Measurements from ENCODE around the gene SLC7A7.
A peak's percentile ranks its signal among the peaks of the same experiment; 100 is the strongest.

The SLC7A7 gene

DNA sequence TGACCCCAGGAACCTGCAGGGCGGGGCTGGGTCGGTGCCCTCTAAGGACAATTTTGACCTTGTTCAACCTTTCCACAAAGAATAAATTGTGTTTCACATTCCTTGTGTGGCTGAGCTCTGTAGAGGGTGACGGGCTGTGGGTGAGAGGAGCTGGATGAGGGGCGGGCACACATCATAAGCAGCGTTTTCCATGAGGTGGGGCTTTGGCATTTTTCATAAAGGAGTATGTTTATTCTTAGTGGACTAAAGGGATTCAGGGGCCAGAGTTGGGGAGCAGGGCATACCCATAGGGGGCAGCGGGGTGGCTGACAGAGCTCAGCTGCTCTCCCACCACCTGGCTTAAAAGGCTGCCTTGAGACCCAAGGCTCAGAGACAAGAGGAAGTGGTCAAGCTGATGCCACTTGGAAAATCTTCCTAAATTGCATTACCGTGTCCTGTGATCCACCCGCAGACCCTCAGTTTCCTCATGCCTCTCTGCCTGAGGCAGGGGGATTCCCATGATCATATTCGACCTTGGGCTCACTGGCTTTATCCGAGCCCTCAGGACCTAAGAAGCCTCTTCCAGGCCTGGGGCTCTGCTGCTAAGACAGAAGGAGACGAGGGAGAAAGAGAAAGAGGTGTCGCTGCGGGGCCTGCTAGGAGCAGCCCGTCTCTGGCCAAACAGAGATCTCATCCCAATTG lies 32.6 kb upstream of the SLC7A7 start:
- DNase-seq = no peak
- H3K4me1 Mint-ChIP-seq (ENCODE audit: low read depth) = peaks cover 12% of the 10 kb centered on the region
- no peaks in the 10 kb centered on the region for H3K9me3 Mint-ChIP-seq
- H3K4me3 Mint-ChIP-seq = no peak overlapping the region
- H3K36me3 Mint-ChIP-seq (ENCODE audit: low read depth) = no peaks in the 10 kb centered on the region
- no peak overlapping the region for H3K27ac Mint-ChIP-seq
- peaks cover 37% of the 10 kb centered on the region for H3K27me3 Mint-ChIP-seq

- no peaks in the 10 kb centered on the region for H3K36me3 Mint-ChIP-seq (ENCODE audit: low read depth)
- H3K27me3 Mint-ChIP-seq = peaks cover 37% of the 10 kb centered on the region
- DNase-seq = no peak
- H3K27ac Mint-ChIP-seq = no peak overlapping the region
- peaks cover 11% of the 10 kb centered on the region for H3K4me1 Mint-ChIP-seq (ENCODE audit: low read depth)
- H3K9me3 Mint-ChIP-seq = no peaks in the 10 kb centered on the region
- no peak overlapping the region for H3K4me3 Mint-ChIP-seq
Measured at GRCh38 chr14:22846811-22847307, 31.6 kb upstream of the SLC7A7 start.

DNA sequence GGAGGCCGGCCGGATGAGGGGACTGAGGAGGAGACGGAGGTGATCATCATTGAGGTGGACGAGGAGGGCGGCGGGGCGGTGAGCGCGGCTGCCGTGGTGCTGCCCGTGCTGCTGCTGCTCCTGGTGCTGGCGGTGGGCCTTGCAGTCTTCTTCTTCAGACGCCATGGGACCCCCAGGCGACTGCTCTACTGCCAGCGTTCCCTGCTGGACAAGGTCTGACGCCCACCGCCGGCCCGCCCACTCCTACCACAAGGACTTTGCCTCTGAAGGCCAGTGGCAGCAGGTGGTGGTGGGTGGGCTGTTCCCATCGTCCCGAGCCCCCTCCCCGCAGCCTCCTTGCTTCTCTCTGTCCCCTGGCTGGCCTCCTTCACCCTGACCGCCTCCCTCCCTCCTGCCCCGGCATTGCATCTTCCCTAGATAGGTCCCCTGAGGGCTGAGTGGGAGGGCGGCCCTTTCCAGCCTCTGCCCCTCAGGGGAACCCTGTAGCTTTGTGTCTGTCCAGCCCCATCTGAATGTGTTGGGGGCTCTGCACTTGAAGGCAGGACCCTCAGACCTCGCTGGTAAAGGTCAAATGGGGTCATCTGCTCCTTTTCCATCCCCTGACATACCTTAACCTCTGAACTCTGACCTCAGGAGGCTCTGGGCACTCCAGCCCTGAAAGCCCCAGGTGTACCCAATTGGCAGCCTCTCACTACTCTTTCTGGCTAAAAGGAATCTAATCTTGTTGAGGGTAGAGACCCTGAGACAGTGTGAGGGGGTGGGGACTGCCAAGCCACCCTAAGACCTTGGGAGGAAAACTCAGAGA lies 30.8 kb upstream of the SLC7A7 start:
- no peak overlapping the region for H3K27ac Mint-ChIP-seq
- H3K4me1 Mint-ChIP-seq (ENCODE audit: low read depth) = peaks cover 4% of the 10 kb centered on the region
- H3K27me3 Mint-ChIP-seq = peaks cover 37% of the 10 kb centered on the region
- no peak overlapping the region for H3K4me3 Mint-ChIP-seq
- no peaks in the 10 kb centered on the region for H3K9me3 Mint-ChIP-seq
- no peaks in the 10 kb centered on the region for H3K36me3 Mint-ChIP-seq (ENCODE audit: low read depth)
- DNase-seq = no peak

- Mint-ChIP-seq H3K27ac (no peak overlapping the region), H3K4me1 (ENCODE audit: low read depth) (peaks cover 4% of the 10 kb centered on the region), H3K27me3 (peaks cover 39% of the 10 kb centered on the region), H3K36me3 (ENCODE audit: low read depth) (no peaks in the 10 kb centered on the region), H3K4me3 (no peak overlapping the region), H3K9me3 (no peaks in the 10 kb centered on the region)
- DNase-seq = no peak
Measured at GRCh38 chr14:22845103-22845394, 29.8 kb upstream of the SLC7A7 start.

DNA sequence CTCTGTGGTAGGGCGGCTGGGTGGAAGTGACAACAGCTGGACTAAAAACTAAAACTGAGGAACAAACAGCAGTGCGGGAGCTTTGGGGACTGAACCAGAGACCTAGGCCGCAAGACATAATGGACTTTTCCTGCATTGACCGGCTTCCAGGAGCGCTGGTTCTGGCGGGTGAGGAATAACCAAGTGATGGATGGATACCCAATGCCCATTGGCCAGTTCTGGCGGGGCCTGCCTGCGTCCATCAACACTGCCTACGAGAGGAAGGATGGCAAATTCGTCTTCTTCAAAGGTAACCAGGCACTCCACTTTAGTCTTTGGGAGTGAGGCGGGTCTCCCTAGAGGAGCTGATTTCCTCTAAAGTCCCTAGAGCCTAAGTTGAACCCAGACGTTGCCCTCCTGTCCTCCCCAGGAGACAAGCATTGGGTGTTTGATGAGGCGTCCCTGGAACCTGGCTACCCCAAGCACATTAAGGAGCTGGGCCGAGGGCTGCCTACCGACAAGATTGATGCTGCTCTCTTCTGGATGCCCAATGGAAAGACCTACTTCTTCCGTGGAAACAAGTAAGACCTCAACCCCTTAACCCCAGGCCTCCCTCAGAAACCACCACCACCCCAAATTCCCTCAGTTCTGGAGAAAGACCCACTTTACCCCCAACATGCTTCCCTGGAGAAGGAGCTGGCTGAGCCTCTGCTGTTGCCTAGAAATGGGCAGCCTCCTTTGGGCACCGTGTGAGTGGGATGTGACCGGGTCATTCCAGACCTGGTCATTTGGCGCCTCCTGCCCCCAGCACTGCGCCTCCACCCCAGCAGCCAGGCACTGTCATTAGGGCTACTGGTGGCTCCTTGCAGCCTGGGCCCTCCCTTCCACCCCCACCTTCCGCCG lies 29.2 kb upstream of the SLC7A7 start:
- peaks cover 4% of the 10 kb centered on the region for H3K4me1 Mint-ChIP-seq (ENCODE audit: low read depth)
- no peak overlapping the region for H3K4me3 Mint-ChIP-seq
- H3K27me3 Mint-ChIP-seq = peaks cover 42% of the 10 kb centered on the region
- DNase-seq = no peak
- no peak overlapping the region for H3K27ac Mint-ChIP-seq
- H3K36me3 Mint-ChIP-seq (ENCODE audit: low read depth) = no peaks in the 10 kb centered on the region
- no peaks in the 10 kb centered on the region for H3K9me3 Mint-ChIP-seq

DNA sequence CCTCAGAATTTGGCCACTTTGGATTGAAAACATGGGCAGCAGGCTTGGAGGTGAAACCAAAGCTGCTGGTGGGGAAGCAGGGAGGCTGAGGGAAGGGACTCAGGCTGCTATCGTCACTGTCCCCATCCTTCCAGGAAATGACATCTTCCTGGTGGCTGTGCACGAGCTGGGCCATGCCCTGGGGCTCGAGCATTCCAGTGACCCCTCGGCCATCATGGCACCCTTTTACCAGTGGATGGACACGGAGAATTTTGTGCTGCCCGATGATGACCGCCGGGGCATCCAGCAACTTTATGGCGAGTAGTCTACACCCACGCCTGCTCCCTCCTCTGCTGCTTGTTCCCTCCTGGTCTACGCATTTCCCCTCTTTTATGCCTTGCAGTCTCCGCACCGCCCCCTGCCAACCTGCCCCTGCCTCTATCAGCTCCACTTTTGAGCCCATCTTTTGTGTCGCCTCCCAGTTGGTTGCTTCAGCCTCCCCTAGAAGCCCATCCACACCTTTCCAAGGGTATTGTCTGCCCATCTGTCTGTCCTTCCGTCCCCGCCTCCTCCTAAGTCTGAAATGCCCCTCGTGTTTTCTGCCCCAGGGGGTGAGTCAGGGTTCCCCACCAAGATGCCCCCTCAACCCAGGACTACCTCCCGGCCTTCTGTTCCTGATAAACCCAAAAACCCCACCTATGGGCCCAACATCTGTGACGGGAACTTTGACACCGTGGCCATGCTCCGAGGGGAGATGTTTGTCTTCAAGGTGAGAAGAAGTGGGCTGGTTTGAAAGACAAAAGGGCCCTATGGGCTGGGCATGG lies 28.1 kb upstream of the SLC7A7 start:
- peaks cover 6% of the 10 kb centered on the region for H3K4me1 Mint-ChIP-seq (ENCODE audit: low read depth)
- H3K27ac Mint-ChIP-seq = no peak overlapping the region
- H3K36me3 Mint-ChIP-seq (ENCODE audit: low read depth) = no peaks in the 10 kb centered on the region
- H3K9me3 Mint-ChIP-seq = no peaks in the 10 kb centered on the region
- H3K4me3 Mint-ChIP-seq = no peak overlapping the region
- peaks cover 42% of the 10 kb centered on the region for H3K27me3 Mint-ChIP-seq
- DNase-seq = no peak

GRCh38 chr14:22842211-22843122 lies 27.2 kb upstream of the SLC7A7 start:
- DNase-seq = no peak
- Mint-ChIP-seq H3K27me3 (peaks cover 42% of the 10 kb centered on the region), H3K36me3 (ENCODE audit: low read depth) (no peaks in the 10 kb centered on the region), H3K9me3 (no peaks in the 10 kb centered on the region), H3K27ac (no peak overlapping the region), H3K4me3 (no peak overlapping the region), H3K4me1 (ENCODE audit: low read depth) (peaks cover 8% of the 10 kb centered on the region)

DNA sequence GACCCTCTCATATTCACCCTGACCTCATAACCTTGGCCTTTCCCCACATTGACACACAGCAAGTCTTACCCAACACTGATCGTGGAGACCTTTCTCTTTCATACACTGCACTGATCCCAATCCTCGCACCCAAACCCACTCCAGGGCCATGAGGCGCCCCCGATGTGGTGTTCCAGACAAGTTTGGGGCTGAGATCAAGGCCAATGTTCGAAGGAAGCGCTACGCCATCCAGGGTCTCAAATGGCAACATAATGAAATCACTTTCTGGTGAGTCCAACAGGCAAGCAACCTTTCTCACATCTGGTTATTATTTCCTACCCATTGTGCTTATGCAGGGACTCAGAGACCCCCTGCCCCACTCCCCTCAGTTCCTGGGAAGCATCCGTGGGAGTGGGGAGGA lies 26.5 kb upstream of the SLC7A7 start:
- Mint-ChIP-seq H3K4me1 (ENCODE audit: low read depth) (peaks cover 11% of the 10 kb centered on the region), H3K36me3 (ENCODE audit: low read depth) (no peaks in the 10 kb centered on the region), H3K27ac (no peak overlapping the region), H3K27me3 (peaks cover 45% of the 10 kb centered on the region), H3K4me3 (no peak overlapping the region), H3K9me3 (no peaks in the 10 kb centered on the region)
- no peak for DNase-seq

GRCh38 chr14:22841311-22841710 lies 26.1 kb upstream of the SLC7A7 start:
- no peak overlapping the region for H3K27ac Mint-ChIP-seq
- H3K4me3 Mint-ChIP-seq = no peak overlapping the region
- DNase-seq = no peak
- H3K36me3 Mint-ChIP-seq (ENCODE audit: low read depth) = peaks cover 2% of the 10 kb centered on the region
- H3K4me1 Mint-ChIP-seq (ENCODE audit: low read depth) = peaks cover 14% of the 10 kb centered on the region
- no peaks in the 10 kb centered on the region for H3K9me3 Mint-ChIP-seq
- H3K27me3 Mint-ChIP-seq = peaks cover 42% of the 10 kb centered on the region

DNA sequence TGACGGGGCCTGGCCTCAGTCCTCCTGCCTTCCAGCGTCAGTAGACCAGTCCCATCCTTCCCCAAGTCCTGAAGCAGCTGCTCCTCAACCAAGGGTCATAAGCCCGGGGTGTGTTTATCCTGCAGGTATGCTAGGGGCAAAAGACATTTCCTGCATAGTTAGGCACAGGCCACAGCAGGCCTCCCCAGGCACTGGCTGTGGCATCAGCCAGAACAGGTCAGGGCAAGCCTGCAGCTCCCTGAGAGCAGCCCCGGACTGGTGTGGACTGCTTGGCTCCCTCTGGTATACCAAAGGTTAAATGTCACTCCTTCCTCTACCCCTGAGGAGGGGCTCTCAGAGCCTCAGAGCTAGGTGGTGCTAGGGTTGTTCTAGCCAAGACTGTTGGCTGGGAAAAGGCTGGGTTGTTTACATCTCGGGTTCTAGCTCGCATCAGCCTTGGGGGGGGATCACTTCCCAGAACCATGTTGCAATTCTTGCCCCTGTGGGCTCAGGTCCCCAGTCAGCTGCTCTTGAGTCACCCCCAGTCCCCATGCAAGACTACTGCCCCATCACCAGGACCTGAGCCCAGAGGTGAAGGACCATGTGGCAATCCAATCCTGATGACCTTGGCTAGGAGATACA lies 24.0 kb upstream of the SLC7A7 start:
- Mint-ChIP-seq H3K4me1 (ENCODE audit: low read depth) (peaks cover 14% of the 10 kb centered on the region), H3K4me3 (no peak overlapping the region), H3K27me3 (peaks cover 28% of the 10 kb centered on the region), H3K9me3 (no peaks in the 10 kb centered on the region), H3K27ac (no peak overlapping the region), H3K36me3 (ENCODE audit: low read depth) (peaks cover 21% of the 10 kb centered on the region)
- DNase-seq = no peak

DNA sequence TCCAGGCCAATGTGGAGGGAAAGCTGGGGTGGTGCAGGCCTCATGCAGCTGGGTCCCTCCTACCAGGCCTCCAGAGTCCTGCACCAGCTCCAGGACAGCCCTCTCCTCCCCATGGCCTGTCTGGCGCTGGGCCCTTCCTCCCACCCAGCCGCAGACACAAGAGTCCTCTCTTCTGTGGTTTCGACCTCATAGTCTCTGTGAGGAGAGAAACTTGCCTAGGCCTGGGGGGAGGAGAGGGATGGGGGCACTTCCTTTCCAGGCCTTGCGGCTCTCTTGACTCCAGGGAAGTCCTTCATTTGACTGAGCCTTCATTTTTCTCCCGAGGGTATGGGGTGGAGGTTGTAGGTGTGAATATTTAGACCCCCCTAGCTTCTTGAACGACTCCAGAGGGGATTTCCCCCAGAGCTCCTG lies 23.4 kb upstream of the SLC7A7 start:
- Mint-ChIP-seq H3K4me3 (no peak overlapping the region), H3K27ac (no peak overlapping the region), H3K9me3 (no peaks in the 10 kb centered on the region)

DNA sequence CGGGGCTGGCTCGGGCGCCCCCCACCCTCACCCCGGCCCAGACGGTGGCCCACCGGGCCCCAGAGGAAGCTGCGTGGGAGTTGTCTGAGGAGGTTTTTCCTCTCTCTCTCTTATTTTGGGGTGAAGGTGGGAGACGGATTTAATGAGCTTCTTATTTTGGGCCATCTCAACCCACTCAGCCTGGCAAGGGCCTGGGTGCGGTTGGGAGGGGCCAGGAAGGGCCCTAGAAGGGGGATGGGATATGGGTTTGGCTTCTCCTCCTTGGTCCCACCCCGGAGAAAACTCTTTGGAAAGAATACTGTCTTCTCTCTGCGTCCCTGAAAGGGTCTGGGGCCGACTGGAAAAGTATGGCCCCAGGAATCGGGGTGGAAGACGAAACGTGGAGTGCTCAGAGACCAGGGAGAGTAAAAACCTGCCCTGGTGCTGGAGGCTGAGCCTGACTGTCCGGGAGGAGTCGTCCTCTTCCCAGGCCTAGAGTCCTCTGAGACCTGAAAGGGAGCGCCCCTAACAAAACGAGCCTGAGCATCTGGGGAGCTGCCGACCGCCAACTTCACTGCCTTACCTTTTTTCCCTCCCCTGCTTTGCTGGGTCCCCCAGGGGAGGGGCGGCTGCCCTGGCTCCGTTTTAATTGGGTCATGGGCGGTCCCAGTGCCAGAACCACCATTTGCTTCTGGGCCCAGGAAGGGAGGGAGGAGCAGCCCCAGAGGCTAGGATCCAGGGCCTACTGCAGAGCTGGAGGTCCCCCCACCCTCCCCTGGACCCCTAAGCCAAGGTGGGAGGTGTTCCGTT lies 22.7 kb upstream of the SLC7A7 start:
- Mint-ChIP-seq H3K27me3 (peaks cover 21% of the 10 kb centered on the region), H3K4me3 (peak overlapping the region; percentile 45), H3K36me3 (ENCODE audit: low read depth) (peaks cover 33% of the 10 kb centered on the region), H3K4me1 (ENCODE audit: low read depth) (peaks cover 14% of the 10 kb centered on the region), H3K27ac (no peak overlapping the region), H3K9me3 (no peaks in the 10 kb centered on the region)
- DNase-seq = no peak

More for the DNA sequence above, 23.4 kb upstream of the SLC7A7 start:
- peaks cover 25% of the 10 kb centered on the region for H3K27me3 Mint-ChIP-seq
- H3K36me3 Mint-ChIP-seq (ENCODE audit: low read depth) = peaks cover 27% of the 10 kb centered on the region
- no peak for DNase-seq
- peaks cover 14% of the 10 kb centered on the region for H3K4me1 Mint-ChIP-seq (ENCODE audit: low read depth)
